ENCODE results near the gene DNAAF5.

- no peak for TF ChIP-seq CTCF (IDR thresholded peaks at IDR 0.05)
- no peak for TF ChIP-seq ZFX (IDR thresholded peaks at IDR 0.05; ENCODE audit: borderline replicate concordance)
Measured at GRCh38 chr7:825386-825785, 98.9 kb downstream of the DNAAF5 start.
